Heart left ventricle (tissue), 13 donors: ENCODE results near the gene WDR88.

Source experiments
- CTCF ChIP-seq, 12 donors: fragments of 200-600 bp; sonication (generic) in 4 of 12; IDR thresholded peaks; one replicate each; pipeline versions ENCODE4 v1.5.0 to v1.8.0; 2018 to 2022; ENCODE audit warnings: antibody characterized with exemption in 12 of 12, mild to moderate bottlenecking in 5 of 12
- POLR2A ChIP-seq, 2 donors: fragments of 450-650 bp; IDR thresholded peaks; one replicate each; pipeline ENCODE4 v1.6.1; 2017; ENCODE audit warnings: antibody characterized with exemption in 2 of 2, mild to moderate bottlenecking in 2 of 2, moderate library complexity in 2 of 2
- donor health status: ischemic (EF 13 %, LVEDD 7.1; RV severe dilation, severe dysfunction).
- donor health status: DM: no; HTN: yes; CAD: no.
- donor health status: DM: no; HTN: no; CAD: no.
- donor health status: ischemic (EF 25% LVEDD 6.9; RV normal size, moderate dysfunction).
- donor health status: ischemic (EF 25% LVEDD 5.7; RV mildly dilated, moderate dysfunction).
- donor health status: ischemic (EF 35%, LVEDD 5.7; RV mildly dilated, moderate dysfunction).
- donor health status: nonischemic (EF 11% LVEDD 7.7; RV severe dilation, severe dysfunction).
- donor health status: DM: yes; HTN: yes; CAD: no.
- donor health status: PGD.
- donor health status: ischemic (EF 29% LVEDD 5.4; RV normal size, mild dysfunction).
- donor health status: nonischemic (EF 23%, LVEDD 6.1; RV moderate dilation, normal function).

- no peak for TF ChIP-seq CTCF (IDR thresholded peaks at IDR 0.05)
- TF ChIP-seq POLR2A (IDR thresholded peaks at IDR 0.05) = no peak
Measured at GRCh38 chr19:33118643-33119042, 13.3 kb upstream of the WDR88 start.
